ENCODE results near the gene DVL2. TPM values are rescaled to one million over a fixed set of nuclear protein-coding genes. Genes with fewer than 3 reads are reported as not detected.
A peak's percentile ranks its signal among the peaks of the same experiment; 100 is the strongest.

Gene DVL2
- total and polyA plus RNA-seq, 2 experiments from 2014 or later: 19.5 to 41.2 TPM

- Histone ChIP-seq H3K4me2 (ENCODE audit: unreplicated experiment) (peak overlapping the region; percentile 100), H3K4me3 (peak overlapping the region; percentile 97), H3F3A (ENCODE audit: insufficient read depth) (peaks cover 56% of the 10 kb centered on the region), H3K4me1 (ENCODE audit: insufficient read depth) (peaks cover 24% of the 10 kb centered on the region), H3K36me3 (ENCODE audit: low read depth) (peaks cover 18% of the 10 kb centered on the region), H3K9me2 (ENCODE audit: insufficient read depth) (no peaks in the 10 kb centered on the region), H4K20me1 (ENCODE audit: insufficient read depth) (no peaks in the 10 kb centered on the region), H3K79me2 (ENCODE audit: insufficient read depth) (peaks cover 70% of the 10 kb centered on the region), H3K27ac (peak overlapping the region; percentile 99), H2AFZ (no peak overlapping the region), H3K27me3 (replicated peaks; ENCODE audit: insufficient read depth) (no peaks in the 10 kb centered on the region), H3K9me3 (ENCODE audit: low read depth) (no peaks in the 10 kb centered on the region), H3K9ac (peak overlapping the region; percentile 99)
- TF ChIP-seq EZH2phosphoT487 (IDR thresholded peaks at IDR 0.05; ENCODE audit: insufficient read depth, low read depth) (no peak), EZH2 (IDR thresholded peaks at IDR 0.05; ENCODE audit: insufficient read depth, poor library complexity, severe bottlenecking) (no peak)
- DNase-seq: no peak
- whole genome bisulfite sequencing, 2 experiments (ENCODE audit: low coverage in 1 of 2, low lambda C conversion rate in 2 of 2, missing lambda C conversion rate in 2 of 2): 59 to 61% methylated on average over 4 of the region's 4 CpGs
- in situ Hi-C loops (cut with MboI): no loop called here
These were observed 6.1 kb upstream of the DVL2 start for GRCh38 chr17:7240375-7240774.

GRCh38 chr17:7239091-7240027, 5.0 kb upstream of the DVL2 start, which contains the start of gene PHF23:
TSS of gene PHF23 (minus strand) at chr17:7239457. CDS start at chr17:7239279, 178 bp downstream.
- 0 to 2% methylated on average over 40 to 69 of the region's 72 CpGs for WGBS, 2 experiments (ENCODE audit: low coverage in 1 of 2, low lambda C conversion rate in 2 of 2, missing lambda C conversion rate in 2 of 2)
- Histone ChIP-seq H3K4me3 (peak within 1 kb of the TSS; percentile 99), H3F3A (ENCODE audit: insufficient read depth) (peaks cover 55% of the 10 kb centered on the region), H3K27me3 (replicated peaks; ENCODE audit: insufficient read depth) (no peaks in the 10 kb centered on the region), H2AFZ (0 out of 2 replicates have a peak within 1 kb of the TSS, but pooled peaks have one; percentile 17), H3K9me3 (ENCODE audit: low read depth) (no peaks in the 10 kb centered on the region), H4K20me1 (ENCODE audit: insufficient read depth) (no peaks in the 10 kb centered on the region), H3K4me1 (ENCODE audit: insufficient read depth) (peaks cover 32% of the 10 kb centered on the region), H3K79me2 (ENCODE audit: insufficient read depth) (peaks cover 71% of the 10 kb centered on the region), H3K36me3 (ENCODE audit: low read depth) (peaks cover 17% of the 10 kb centered on the region), H3K9ac (peak within 1 kb of the TSS; percentile 99), H3K27ac (peak within 1 kb of the TSS; percentile 99), H3K9me2 (ENCODE audit: insufficient read depth) (no peaks in the 10 kb centered on the region), H3K4me2 (ENCODE audit: unreplicated experiment) (peak within 1 kb of the TSS; percentile 100)
- peak; percentile 100 for DNase-seq
- in situ Hi-C loops (cut with MboI): no loop called here
- TF ChIP-seq EZH2phosphoT487 (IDR thresholded peaks at IDR 0.05; ENCODE audit: insufficient read depth, low read depth): no peak
- TF ChIP-seq EZH2 (IDR thresholded peaks at IDR 0.05; ENCODE audit: insufficient read depth, poor library complexity, severe bottlenecking): no peak

GRCh38 chr17:7238420-7239090, 4.2 kb upstream of the DVL2 start:
- in situ Hi-C loops (cut with MboI): no loop called here
- Histone ChIP-seq H3F3A (ENCODE audit: insufficient read depth) (peaks cover 54% of the 10 kb centered on the region), H3K9ac (peak overlapping the region; percentile 96), H2AFZ (0 out of 2 replicates have a peak overlapping the region, but pooled peaks have one; percentile 17), H3K4me1 (ENCODE audit: insufficient read depth) (peaks cover 32% of the 10 kb centered on the region), H3K27ac (peak overlapping the region; percentile 77), H3K36me3 (ENCODE audit: low read depth) (peaks cover 14% of the 10 kb centered on the region; the same call in 1 of the 2 replicates), H3K27me3 (replicated peaks; ENCODE audit: insufficient read depth) (no peaks in the 10 kb centered on the region), H3K4me2 (ENCODE audit: unreplicated experiment) (peak overlapping the region; percentile 82), H3K9me3 (ENCODE audit: low read depth) (no peaks in the 10 kb centered on the region), H3K4me3 (peak overlapping the region; percentile 99), H3K9me2 (ENCODE audit: insufficient read depth) (no peaks in the 10 kb centered on the region), H4K20me1 (ENCODE audit: insufficient read depth) (no peaks in the 10 kb centered on the region), H3K79me2 (ENCODE audit: insufficient read depth) (peaks cover 70% of the 10 kb centered on the region)
- TF ChIP-seq EZH2phosphoT487 (IDR thresholded peaks at IDR 0.05; ENCODE audit: insufficient read depth, low read depth) (no peak), EZH2 (IDR thresholded peaks at IDR 0.05; ENCODE audit: insufficient read depth, poor library complexity, severe bottlenecking) (no peak)
- DNase-seq: peak; percentile 56
- WGBS, 2 experiments (ENCODE audit: low coverage in 1 of 2, low lambda C conversion rate in 2 of 2, missing lambda C conversion rate in 2 of 2): 1% methylated on average over 23 to 39 of the region's 39 CpGs

- H3K9ac ChIP-seq: peak overlapping the region; percentile 96
- no peaks in the 10 kb centered on the region for H3K9me3 ChIP-seq (ENCODE audit: low read depth)
- WGBS, 2 experiments (ENCODE audit: low coverage in 1 of 2, low lambda C conversion rate in 2 of 2, missing lambda C conversion rate in 2 of 2): 2% methylated on average over 13 to 72 of the region's 73 CpGs
- H3K4me1 ChIP-seq (ENCODE audit: insufficient read depth): peaks cover 29% of the 10 kb centered on the region
- peak; percentile 77 for DNase-seq
- no peaks in the 10 kb centered on the region for H3K27me3 ChIP-seq (replicated peaks; ENCODE audit: insufficient read depth)
- no peak overlapping the region for H2AFZ ChIP-seq
- in situ Hi-C loops (cut with MboI): no loop called here
- H4K20me1 ChIP-seq (ENCODE audit: insufficient read depth): no peaks in the 10 kb centered on the region
- peak overlapping the region; percentile 99 for H3K4me3 ChIP-seq
- H3K4me2 ChIP-seq (ENCODE audit: unreplicated experiment): peak overlapping the region; percentile 44
- no peak for TF ChIP-seq EZH2 (IDR thresholded peaks at IDR 0.05; ENCODE audit: insufficient read depth, poor library complexity, severe bottlenecking)
- peaks cover 14% of the 10 kb centered on the region; the same call in 1 of the 2 replicates for H3K36me3 ChIP-seq (ENCODE audit: low read depth)
- peaks cover 77% of the 10 kb centered on the region for H3K79me2 ChIP-seq (ENCODE audit: insufficient read depth)
- H3K27ac ChIP-seq: peak overlapping the region; percentile 77
- no peaks in the 10 kb centered on the region for H3K9me2 ChIP-seq (ENCODE audit: insufficient read depth)
- H3F3A ChIP-seq (ENCODE audit: insufficient read depth): peaks cover 52% of the 10 kb centered on the region
These were observed 3.6 kb upstream of the DVL2 start for GRCh38 chr17:7237761-7238419.

All from GM23248 (cell line).